Smooth muscle cell (in vitro differentiated cells): ENCODE measurements around the gene SNCAIP. TPM values are rescaled to one million over a fixed set of nuclear protein-coding genes. Genes with fewer than 3 reads are reported as not detected.
A peak's percentile ranks its signal among the peaks of the same experiment; 100 is the strongest.

Source experiments
- DNase-seq: peaks from one replicate; lab custom pipeline; 2025; ENCODE audit not compliant: unreplicated experiment; lab: John Stamatoyannopoulos, UW
- H2AFZ ChIP-seq: fragments of 200-600 bp; sonication (generic); 2 replicates; pipeline ENCODE4 v1.6.0; 2016; ENCODE audit warnings: antibody characterized with exemption, low read depth, mild to moderate bottlenecking
- H3F3A ChIP-seq: fragments of 200-600 bp; sonication (generic); 2 replicates; pipeline ENCODE4 v1.6.0; 2017; ENCODE audit warnings: antibody characterized with exemption, low read depth
- H3K27ac ChIP-seq: fragments of 200-600 bp; sonication (generic); 2 replicates; pipeline ENCODE4 v1.5.1; 2016; ENCODE audit warnings: low read depth, mild to moderate bottlenecking
- H3K27me3 ChIP-seq: fragments of 200-600 bp; sonication (generic); 2 replicates; pipeline ENCODE4 v1.6.1; 2016; ENCODE audit warnings: low read depth, mild to moderate bottlenecking
- H3K36me3 ChIP-seq: fragments of 200-600 bp; sonication (generic); 2 replicates; pipeline ENCODE4 v1.5.1; 2016; ENCODE audit warnings: low read depth
- H3K4me1 ChIP-seq: fragments of 200-600 bp; sonication (generic); 2 replicates; pipeline ENCODE4 v1.5.1; 2016; ENCODE audit warnings: low read depth
- H3K4me2 ChIP-seq: fragments of 200-600 bp; sonication (generic); 2 replicates; pipeline ENCODE4 v1.6.0; 2016; ENCODE audit warnings: mild to moderate bottlenecking
- H3K4me3 ChIP-seq: fragments of 200-600 bp; sonication (generic); 2 replicates; pipeline ENCODE4 v1.5.1; 2016; ENCODE audit warnings: mild to moderate bottlenecking
- H3K79me2 ChIP-seq: fragments of 200-600 bp; sonication (generic); 2 replicates; pipeline ENCODE4 v1.6.0; 2016; ENCODE audit warnings: low read depth, mild to moderate bottlenecking
- H3K9ac ChIP-seq: fragments of 200-600 bp; sonication (generic); 2 replicates; pipeline ENCODE4 v1.6.0; 2016; ENCODE audit warnings: low read depth
- H3K9me3 ChIP-seq: fragments of 200-600 bp; sonication (generic); replicated peaks from 2 replicates; pipeline ENCODE4 v1.5.1; 2016; ENCODE audit warnings: low read depth
- H4K20me1 ChIP-seq: fragments of 200-600 bp; sonication (generic); 2 replicates; pipeline ENCODE4 v1.6.0; 2016; ENCODE audit warnings: low read depth
- WGBS: methylation state at CpG from one replicate; pipeline ENCODE4 v1.1.7; 2016; ENCODE audit warnings: low lambda C conversion rate; 5-methylcytosine and 5-hydroxymethylcytosine counted together
- polyA plus RNA-seq: library from polyadenylated mRNA; unstranded; fragments of >200 nt; fragmentation: Nextera tagmentation; extraction: Ambion mirVana; gene quantifications from 2 replicates; pipeline ENCODE4 v1.2.1, GENCODE V29; 2016
- total RNA-seq: library from RNA; depleted of rRNA; stranded (reverse); fragments of >200 nt; gene quantifications from 2 replicates; pipeline ENCODE4 v1.2.3, GENCODE V29; 2014
- TF ChIP-seq, protein P1 (sequence below): fragments of 200-600 bp; sonication (generic); IDR thresholded peaks from 2 replicates; pipeline ENCODE4 v1.5.1; 2017; ENCODE audit warnings: borderline replicate concordance, mild to moderate bottlenecking, antibody characterized with exemption; ENCODE audit not compliant: insufficient read depth, poor library complexity, severe bottlenecking

Gene SNCAIP
- total and polyA plus RNA-seq, 2 experiments from 2014 or later, result 7.2 to 8.0 TPM

DNA sequence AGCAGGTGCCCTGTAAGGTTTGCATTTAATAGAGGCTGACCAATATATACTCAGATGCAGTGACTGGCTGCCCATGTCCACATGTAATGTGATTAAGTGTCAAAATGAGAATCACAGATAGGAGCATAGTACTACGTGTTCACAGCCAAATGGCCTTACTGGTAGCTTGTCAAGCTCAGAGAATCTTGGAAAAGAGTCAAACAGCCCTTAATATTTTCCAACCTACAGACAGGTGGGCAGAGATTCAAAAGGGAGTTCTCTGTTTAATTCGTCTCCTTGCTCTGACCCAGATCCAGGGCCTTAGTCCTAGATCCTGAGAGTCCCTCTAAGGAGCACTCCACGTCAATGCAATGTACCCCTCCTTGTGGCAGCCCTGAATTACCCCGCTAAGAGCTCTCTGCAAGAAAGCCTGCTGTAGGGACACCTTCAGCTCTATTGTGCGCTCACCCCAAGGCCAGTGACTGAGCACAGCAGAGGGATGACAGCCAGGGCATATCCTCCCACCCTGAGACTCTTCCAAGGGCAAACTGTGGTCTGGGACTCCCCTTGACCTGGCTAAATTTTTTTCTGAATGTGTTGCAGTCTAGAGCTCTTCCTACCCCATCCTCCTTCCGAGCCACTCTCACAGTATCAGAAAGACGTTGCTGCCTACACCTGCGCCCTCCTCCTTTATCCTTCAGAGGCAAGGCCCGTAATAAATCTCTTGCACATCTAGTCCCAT, 159.2 kb downstream of the SNCAIP start:
- WGBS, result 84% methylated on average over 9 of the region's 9 CpGs
- Histone ChIP-seq H3K27ac (no peak overlapping the region), H3K4me1 (peaks cover 2% of the 10 kb centered on the region), H3K27me3 (no peaks in the 10 kb centered on the region), H3K9ac (no peak overlapping the region), H2AFZ (no peak overlapping the region), H3K4me2 (no peak overlapping the region), H3K79me2 (no peaks in the 10 kb centered on the region), H3K36me3 (no peaks in the 10 kb centered on the region), H4K20me1 (no peaks in the 10 kb centered on the region), H3F3A (peaks cover 8% of the 10 kb centered on the region), H3K4me3 (no peak overlapping the region), H3K9me3 (no peaks in the 10 kb centered on the region)
- DNase-seq, result no peak
- TF ChIP-seq, protein P1, sequence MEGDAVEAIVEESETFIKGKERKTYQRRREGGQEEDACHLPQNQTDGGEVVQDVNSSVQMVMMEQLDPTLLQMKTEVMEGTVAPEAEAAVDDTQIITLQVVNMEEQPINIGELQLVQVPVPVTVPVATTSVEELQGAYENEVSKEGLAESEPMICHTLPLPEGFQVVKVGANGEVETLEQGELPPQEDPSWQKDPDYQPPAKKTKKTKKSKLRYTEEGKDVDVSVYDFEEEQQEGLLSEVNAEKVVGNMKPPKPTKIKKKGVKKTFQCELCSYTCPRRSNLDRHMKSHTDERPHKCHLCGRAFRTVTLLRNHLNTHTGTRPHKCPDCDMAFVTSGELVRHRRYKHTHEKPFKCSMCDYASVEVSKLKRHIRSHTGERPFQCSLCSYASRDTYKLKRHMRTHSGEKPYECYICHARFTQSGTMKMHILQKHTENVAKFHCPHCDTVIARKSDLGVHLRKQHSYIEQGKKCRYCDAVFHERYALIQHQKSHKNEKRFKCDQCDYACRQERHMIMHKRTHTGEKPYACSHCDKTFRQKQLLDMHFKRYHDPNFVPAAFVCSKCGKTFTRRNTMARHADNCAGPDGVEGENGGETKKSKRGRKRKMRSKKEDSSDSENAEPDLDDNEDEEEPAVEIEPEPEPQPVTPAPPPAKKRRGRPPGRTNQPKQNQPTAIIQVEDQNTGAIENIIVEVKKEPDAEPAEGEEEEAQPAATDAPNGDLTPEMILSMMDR, result no peak

- no peaks in the 10 kb centered on the region for H3K4me1 ChIP-seq
- TF ChIP-seq, protein P1, result no peak
- 84% methylated on average over 5 of the region's 5 CpGs for WGBS
- H4K20me1 ChIP-seq, result no peaks in the 10 kb centered on the region
- DNase-seq, result no peak
- peaks cover 8% of the 10 kb centered on the region for H3F3A ChIP-seq
- no peaks in the 10 kb centered on the region for H3K9me3 ChIP-seq
- H3K4me3 ChIP-seq, result no peak overlapping the region
- no peak overlapping the region for H3K4me2 ChIP-seq
- no peak overlapping the region for H2AFZ ChIP-seq
- H3K27ac ChIP-seq, result no peak overlapping the region
- H3K79me2 ChIP-seq, result no peaks in the 10 kb centered on the region
- no peak overlapping the region for H3K9ac ChIP-seq
- H3K27me3 ChIP-seq, result no peaks in the 10 kb centered on the region
- H3K36me3 ChIP-seq, result no peaks in the 10 kb centered on the region
Measured at GRCh38 chr5:122471752-122472061, 159.7 kb downstream of the SNCAIP start.

- TF ChIP-seq, protein P1, result no peak
- Histone ChIP-seq H2AFZ (no peak overlapping the region), H3K27ac (peak overlapping the region; percentile 53), H3K4me2 (peak overlapping the region; percentile 31), H3F3A (peaks cover 8% of the 10 kb centered on the region), H3K36me3 (no peaks in the 10 kb centered on the region), H3K4me3 (no peak overlapping the region), H3K9ac (no peak overlapping the region), H3K4me1 (no peaks in the 10 kb centered on the region), H4K20me1 (no peaks in the 10 kb centered on the region), H3K9me3 (no peaks in the 10 kb centered on the region), H3K27me3 (no peaks in the 10 kb centered on the region), H3K79me2 (no peaks in the 10 kb centered on the region)
- WGBS, result 55% methylated on average over 5 of the region's 5 CpGs
- DNase-seq, result no peak
Measured at GRCh38 chr5:122473138-122473843, 161.3 kb downstream of the SNCAIP start.

DNA sequence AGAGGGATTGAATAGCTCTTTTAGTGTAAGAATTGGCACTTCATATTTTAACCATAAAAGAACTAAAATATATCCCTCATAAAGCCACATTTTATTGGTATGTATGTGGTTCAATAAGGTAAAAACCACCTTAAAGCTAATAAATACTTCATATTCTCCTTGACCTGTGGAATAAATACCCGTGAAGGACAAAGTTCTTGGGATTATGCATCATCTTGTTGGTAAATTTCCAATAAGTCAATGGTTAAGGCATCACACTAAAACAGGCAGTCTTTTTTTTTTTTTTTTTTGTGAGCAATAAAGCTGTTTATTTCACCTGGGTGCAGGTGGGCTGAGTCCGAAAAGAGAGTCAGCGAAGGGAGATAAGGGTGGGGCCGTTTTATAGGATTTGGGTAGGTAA, 161.9 kb downstream of the SNCAIP start:
- peak overlapping the region; percentile 31 for H3K4me2 ChIP-seq
- no peak overlapping the region for H2AFZ ChIP-seq
- no peak overlapping the region for H3K9ac ChIP-seq
- TF ChIP-seq, protein P1, result no peak
- H3K79me2 ChIP-seq, result no peaks in the 10 kb centered on the region
- peaks cover 8% of the 10 kb centered on the region for H3F3A ChIP-seq
- no peaks in the 10 kb centered on the region for H3K27me3 ChIP-seq
- no peaks in the 10 kb centered on the region for H3K36me3 ChIP-seq
- H4K20me1 ChIP-seq, result no peaks in the 10 kb centered on the region
- H3K4me1 ChIP-seq, result no peaks in the 10 kb centered on the region
- no peaks in the 10 kb centered on the region for H3K9me3 ChIP-seq
- H3K27ac ChIP-seq, result no peak overlapping the region
- no peak for DNase-seq
- WGBS, result 76% methylated on average over 2 of the region's 4 CpGs
- no peak overlapping the region for H3K4me3 ChIP-seq
